WTC11 (cell line): ENCODE results near the gene GLYAT. TPM values are rescaled to one million over a fixed set of nuclear protein-coding genes. Genes with fewer than 3 reads are reported as not detected.
"Not testable (repeated sequence)": the region's sequence is repeated elsewhere in the genome, so short reads cannot be mapped to it uniquely, and the experiment has no call there.

Experiments used
- ATAC-seq: fragments of 200-7000 bp; cut with Tn5 transposase; 2 replicates; pipeline ENCODE4 v1.10.0; 2021; ENCODE audit warnings: mild to moderate bottlenecking, moderate library complexity
- CTCF ChIA-PET: fragments of 300-600 bp; sonication (Branson Sonifier 250); formaldehyde crosslinking; loops from one replicate; lab custom pipeline; 2021; ENCODE audit warnings: antibody characterized with exemption; lab: Charles Lee
- POLR2A ChIA-PET: fragments of 350-600 bp; sonication (Branson Sonifier 250); formaldehyde crosslinking; loops from one replicate; lab custom pipeline; 2021; ENCODE audit warnings: antibody characterized with exemption; lab: Charles Lee
- DNase-seq: peaks from one replicate; pipeline ENCODE4 v3.0.0; 2021; ENCODE audit warnings: low spot score
- H3K27ac Mint-ChIP-seq: 2 replicates; pipeline ENCODE4 v1.8.0; 2021; ENCODE audit warnings: mixed read lengths
- H3K27me3 Mint-ChIP-seq: 2 replicates; pipeline ENCODE4 v1.8.0; 2021; ENCODE audit warnings: low read depth, mild to moderate bottlenecking, moderate library complexity, mixed read lengths
- H3K36me3 Mint-ChIP-seq: 2 replicates; pipeline ENCODE4 v1.8.0; 2021; ENCODE audit warnings: mixed read lengths
- H3K4me1 Mint-ChIP-seq: 2 replicates; pipeline ENCODE4 v1.8.0; 2022; ENCODE audit warnings: mixed read lengths
- H3K4me3 Mint-ChIP-seq: 2 replicates; pipeline ENCODE4 v1.8.0; 2021; ENCODE audit warnings: mild to moderate bottlenecking, moderate library complexity, mixed read lengths
- H3K9me3 Mint-ChIP-seq: 2 replicates; pipeline ENCODE4 v1.8.0; 2021; ENCODE audit warnings: mixed read lengths
- ATF1 ChIP-seq: sonication (generic); formaldehyde crosslinking; IDR thresholded peaks from 2 replicates; pipeline ENCODE4 v1.8.1; 2023; ENCODE audit warnings: mild to moderate bottlenecking, moderate library complexity, missing genetic modification reagents
- CREM ChIP-seq: sonication (generic); formaldehyde crosslinking; IDR thresholded peaks from 2 replicates; pipeline ENCODE4 v1.8.1; 2022; ENCODE audit warnings: mild to moderate bottlenecking, missing genetic modification reagents, moderate library complexity
- FOXK1 ChIP-seq: sonication (generic); formaldehyde crosslinking; IDR thresholded peaks from 2 replicates; pipeline ENCODE4 v1.8.0; 2022; ENCODE audit warnings: mild to moderate bottlenecking, moderate library complexity, missing genetic modification reagents
- HMGA2 ChIP-seq: fragments of 250-450 bp; sonication (Bioruptor Pico); IDR thresholded peaks from 2 replicates; pipeline ENCODE4 v1.4.0; 2021; ENCODE audit warnings: mild to moderate bottlenecking, moderate library complexity
- IRF2 ChIP-seq: sonication (generic); formaldehyde crosslinking; IDR thresholded peaks from 2 replicates; pipeline ENCODE4 v1.8.0; 2022; ENCODE audit warnings: low read depth, missing genetic modification reagents, borderline replicate concordance
- MAX ChIP-seq: sonication (generic); formaldehyde crosslinking; IDR thresholded peaks from 2 replicates; pipeline ENCODE4 v1.8.0; 2022; ENCODE audit warnings: mild to moderate bottlenecking, missing genetic modification reagents
- MXD4 ChIP-seq: fragments of 250-450 bp; sonication (Bioruptor Pico); IDR thresholded peaks from 2 replicates; pipeline ENCODE4 v1.8.0; 2021; ENCODE audit warnings: mild to moderate bottlenecking, moderate library complexity, borderline replicate concordance
- MYBL2 ChIP-seq: sonication (generic); formaldehyde crosslinking; IDR thresholded peaks from 2 replicates; pipeline ENCODE4 v1.8.1; 2023; ENCODE audit warnings: mild to moderate bottlenecking, moderate library complexity, missing genetic modification reagents
- RORB ChIP-seq: fragments of 250-450 bp; sonication (Bioruptor Pico); IDR thresholded peaks from 2 replicates; pipeline ENCODE4 v1.9.0; 2021; ENCODE audit warnings: mild to moderate bottlenecking
- ZMAT4 ChIP-seq: fragments of 250-450 bp; sonication (Bioruptor Pico); IDR thresholded peaks from 2 replicates; pipeline ENCODE4 v1.9.0; 2021; ENCODE audit warnings: mild to moderate bottlenecking
- ZNF263 ChIP-seq: sonication (generic); formaldehyde crosslinking; IDR thresholded peaks from 2 replicates; pipeline ENCODE4 v1.8.1; 2022; ENCODE audit warnings: low read depth, mild to moderate bottlenecking, moderate library complexity, missing genetic modification reagents
- ZNF317 ChIP-seq: sonication (generic); formaldehyde crosslinking; IDR thresholded peaks from 2 replicates; pipeline ENCODE4 v1.8.1; 2023; ENCODE audit warnings: low read depth, mild to moderate bottlenecking, moderate library complexity, missing genetic modification reagents, borderline replicate concordance
- ZNF396 ChIP-seq: fragments of 250-450 bp; sonication (Bioruptor Pico); IDR thresholded peaks from 2 replicates; pipeline ENCODE4 v1.8.0; 2021; ENCODE audit warnings: mild to moderate bottlenecking, moderate library complexity, borderline replicate concordance
- total RNA-seq: library from RNA; stranded (reverse); gene quantifications from 3 replicates; pipeline ENCODE4 v1.2.3, GENCODE V29; 2021
- TF ChIP-seq, protein P1 (sequence below): sonication (generic); formaldehyde crosslinking; IDR thresholded peaks from 2 replicates; pipeline ENCODE4 v1.8.1; 2023; ENCODE audit warnings: mild to moderate bottlenecking, missing genetic modification reagents, moderate library complexity
- TF ChIP-seq, protein P2 (sequence below): fragments of 250-450 bp; sonication (Bioruptor Pico); IDR thresholded peaks from 2 replicates; pipeline ENCODE4 v1.9.0; 2021; ENCODE audit warnings: moderate library complexity, mild to moderate bottlenecking, inconsistent platforms, borderline replicate concordance
- TF ChIP-seq, protein P3 (sequence below): sonication (generic); formaldehyde crosslinking; IDR thresholded peaks from 2 replicates; pipeline ENCODE4 v1.8.1; 2022; ENCODE audit warnings: mild to moderate bottlenecking, moderate library complexity, missing genetic modification reagents

GLYAT gene
- total RNA-seq, 1 experiment from 2014 or later: not detected

DNA sequence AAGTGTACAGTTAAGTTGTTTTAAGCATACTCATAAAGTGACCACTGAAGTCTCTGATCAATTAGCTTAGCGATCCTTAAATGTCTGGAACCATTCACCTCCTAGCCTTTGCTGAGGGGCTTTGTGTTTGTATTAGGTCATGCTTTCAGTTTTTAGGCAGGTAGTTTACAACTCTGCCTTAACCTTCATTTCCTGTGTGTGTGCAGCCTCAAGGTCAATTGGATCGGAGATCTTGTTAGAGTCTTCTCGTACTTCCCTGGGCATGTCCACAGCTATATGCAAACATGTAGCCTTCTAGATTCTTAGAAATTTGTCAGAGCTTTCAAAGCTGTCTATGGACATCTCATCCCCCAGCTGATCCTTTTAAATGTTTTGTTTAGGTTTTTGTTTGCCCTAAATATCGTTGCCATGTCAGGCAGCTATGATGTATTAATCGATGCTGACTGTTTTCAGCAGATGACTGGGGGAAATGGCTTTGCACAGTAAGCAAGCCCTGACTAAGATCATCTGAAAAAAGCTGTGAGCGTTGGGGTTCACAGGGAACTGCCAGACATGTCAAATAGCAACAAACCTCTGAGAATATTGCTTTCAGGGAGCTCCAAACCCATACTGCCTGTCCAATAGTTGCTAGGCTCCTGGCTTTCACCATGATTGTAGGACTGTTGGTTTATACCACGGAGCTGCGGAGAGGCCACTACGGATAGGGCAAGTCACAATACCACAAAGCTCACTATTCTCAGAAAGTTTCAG, 45.6 kb downstream of the GLYAT start:
- CTCF ChIA-PET: interaction anchor here (1.6 kb wide), 1 partner anchor 214 kb away, joined by 3 read pairs; no protein-coding TSS in a partner anchor
- H3K9me3 Mint-ChIP-seq: peaks cover 45% of the 10 kb centered on the region

GRCh38 chr11:58682660-58683059, 49.1 kb downstream of the GLYAT start:
- peaks cover 13% of the 10 kb centered on the region for H3K36me3 Mint-ChIP-seq
- H3K27ac Mint-ChIP-seq, POLR2A ChIA-PET, CTCF ChIA-PET, DNase-seq, H3K4me1 Mint-ChIP-seq, H3K27me3 Mint-ChIP-seq, H3K4me3 Mint-ChIP-seq, ATAC-seq: not testable (repeated sequence)
- H3K9me3 Mint-ChIP-seq: peaks cover 67% of the 10 kb centered on the region

More for the DNA sequence above, 45.6 kb downstream of the GLYAT start:
- POLR2A ChIA-PET: no interaction called here
- Mint-ChIP-seq H3K4me3 (no peak overlapping the region), H3K27ac (no peak overlapping the region), H3K4me1 (no peaks in the 10 kb centered on the region), H3K36me3 (peaks cover 13% of the 10 kb centered on the region), H3K27me3 (peaks cover 3% of the 10 kb centered on the region; the same call in 1 of the 2 replicates)
- DNase-seq: no peak
- TF ChIP-seq ZMAT4 (CRISPR knock-in tag): no peak
- TF ChIP-seq HMGA2: no peak
- TF ChIP-seq, protein P1, sequence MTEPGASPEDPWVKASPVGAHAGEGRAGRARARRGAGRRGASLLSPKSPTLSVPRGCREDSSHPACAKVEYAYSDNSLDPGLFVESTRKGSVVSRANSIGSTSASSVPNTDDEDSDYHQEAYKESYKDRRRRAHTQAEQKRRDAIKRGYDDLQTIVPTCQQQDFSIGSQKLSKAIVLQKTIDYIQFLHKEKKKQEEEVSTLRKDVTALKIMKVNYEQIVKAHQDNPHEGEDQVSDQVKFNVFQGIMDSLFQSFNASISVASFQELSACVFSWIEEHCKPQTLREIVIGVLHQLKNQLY (CRISPR knock-in tag): no peak
- no peak for TF ChIP-seq FOXK1 (CRISPR knock-in tag)
- no peak for TF ChIP-seq CREM (CRISPR knock-in tag)
- no peak for TF ChIP-seq ZNF317 (CRISPR knock-in tag)
- TF ChIP-seq, protein P2, sequence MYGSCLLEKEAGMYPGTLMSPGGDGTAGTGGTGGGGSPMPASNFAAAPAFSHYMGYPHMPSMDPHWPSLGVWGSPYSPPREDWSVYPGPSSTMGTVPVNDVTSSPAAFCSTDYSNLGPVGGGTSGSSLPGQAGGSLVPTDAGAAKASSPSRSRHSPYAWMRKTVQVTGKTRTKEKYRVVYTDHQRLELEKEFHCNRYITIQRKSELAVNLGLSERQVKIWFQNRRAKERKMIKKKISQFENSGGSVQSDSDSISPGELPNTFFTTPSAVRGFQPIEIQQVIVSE (CRISPR knock-in tag): no peak
- no peak for TF ChIP-seq IRF2
- TF ChIP-seq MYBL2: no peak
- no peak for TF ChIP-seq MAX (CRISPR knock-in tag)
- no peak for TF ChIP-seq RORB (CRISPR knock-in tag)
- no peak for TF ChIP-seq ZNF263 (CRISPR knock-in tag)
- TF ChIP-seq ZNF396 (CRISPR knock-in tag): no peak
- TF ChIP-seq, protein P3, sequence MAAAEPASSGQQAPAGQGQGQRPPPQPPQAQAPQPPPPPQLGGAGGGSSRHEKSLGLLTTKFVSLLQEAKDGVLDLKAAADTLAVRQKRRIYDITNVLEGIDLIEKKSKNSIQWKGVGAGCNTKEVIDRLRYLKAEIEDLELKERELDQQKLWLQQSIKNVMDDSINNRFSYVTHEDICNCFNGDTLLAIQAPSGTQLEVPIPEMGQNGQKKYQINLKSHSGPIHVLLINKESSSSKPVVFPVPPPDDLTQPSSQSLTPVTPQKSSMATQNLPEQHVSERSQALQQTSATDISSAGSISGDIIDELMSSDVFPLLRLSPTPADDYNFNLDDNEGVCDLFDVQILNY (CRISPR knock-in tag): no peak
- TF ChIP-seq MXD4 (CRISPR knock-in tag): no peak
- no peak for TF ChIP-seq ATF1
- ATAC-seq: no peak

- ATAC-seq, POLR2A ChIA-PET, H3K4me1 Mint-ChIP-seq, H3K27me3 Mint-ChIP-seq, H3K36me3 Mint-ChIP-seq, DNase-seq, H3K4me3 Mint-ChIP-seq, H3K27ac Mint-ChIP-seq: not testable (repeated sequence)
- H3K9me3 Mint-ChIP-seq: peaks cover 39% of the 10 kb centered on the region
- CTCF ChIA-PET: interaction anchor here (0.7 to 1.5 kb wide), 3 partner anchors 47 to 458 kb away, joined by 3 to 4 read pairs (median 4); no protein-coding TSS in a partner anchor
Observed at GRCh38 chr11:58677536-58677935, 54.2 kb downstream of the GLYAT start.
